GM12801 (cell line): ENCODE data around the gene TGFB2.

Source experiments
- CTCF ChIP-seq: IDR thresholded peaks from one replicate; pipeline ENCODE4 v1.5.1; 2011; ENCODE audit warnings: control low read depth; ENCODE audit not compliant: insufficient read length; ENCODE audit errors: extremely low read depth

TGFB2 gene

GRCh38 chr1:218383051-218383450, 37.9 kb downstream of the TGFB2 start:
- no peak for TF ChIP-seq CTCF

DNA sequence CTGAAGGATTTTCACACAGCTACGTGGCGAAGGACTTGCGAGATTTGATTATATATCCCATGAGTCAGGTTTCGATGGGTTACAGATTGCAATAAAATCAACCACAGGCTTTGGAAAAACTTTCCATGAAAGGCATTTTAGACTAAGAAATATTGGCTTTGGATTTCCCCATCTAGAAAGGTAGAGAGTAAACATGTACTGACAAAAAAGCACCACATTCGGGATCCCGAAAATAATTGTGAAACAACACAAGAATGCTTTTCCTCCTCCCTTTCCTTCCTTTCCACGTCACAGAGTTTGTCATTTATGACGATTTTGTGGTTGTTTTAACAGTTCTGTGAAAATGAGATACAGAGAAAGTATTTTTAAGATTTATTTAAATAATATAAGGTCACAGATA, 38.5 kb downstream of the TGFB2 start:
- no peak for TF ChIP-seq CTCF

DNA sequence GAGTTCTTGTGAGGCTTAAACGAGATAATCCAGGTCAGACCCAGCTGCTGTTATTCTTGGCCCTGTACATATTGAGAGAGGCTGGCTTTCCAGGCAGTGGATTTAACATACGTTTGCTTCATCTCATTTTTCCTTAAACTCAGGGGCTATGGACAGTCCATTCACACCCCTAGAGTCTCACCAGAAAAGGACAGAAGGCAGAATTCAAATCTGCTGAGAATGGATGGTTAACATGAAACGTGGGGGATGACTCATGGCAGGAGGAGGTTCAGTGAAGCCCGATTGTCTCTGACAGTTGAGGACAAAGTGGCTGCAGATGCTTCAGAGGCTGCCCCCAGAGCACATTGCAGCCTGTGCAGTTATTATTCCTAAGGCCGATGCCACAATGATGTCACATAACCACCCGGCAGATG, 39.5 kb downstream of the TGFB2 start:
- no peak for TF ChIP-seq CTCF

DNA sequence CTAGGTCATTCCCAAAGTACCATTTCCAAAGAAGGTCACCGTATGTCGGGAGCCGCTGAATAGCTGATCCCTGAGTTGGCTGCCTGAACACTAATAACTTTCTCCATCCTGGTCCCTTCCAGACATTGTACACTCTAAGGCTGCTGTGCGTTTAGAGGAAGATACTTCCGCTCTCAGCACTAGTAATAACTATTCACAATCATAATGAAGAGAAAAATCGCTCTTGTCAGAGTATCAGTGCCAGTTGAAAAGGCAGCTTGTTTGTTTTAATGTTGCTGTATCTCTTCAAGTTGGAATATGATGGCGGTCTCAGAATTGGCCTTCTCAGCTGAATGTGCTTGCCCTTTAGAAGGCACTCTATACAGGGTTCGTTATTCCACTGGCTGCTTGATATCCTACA, 43.5 kb downstream of the TGFB2 start:
- TF ChIP-seq CTCF: no peak

GRCh38 chr1:218390618-218391017, 45.5 kb downstream of the TGFB2 start:
- no peak for TF ChIP-seq CTCF

DNA sequence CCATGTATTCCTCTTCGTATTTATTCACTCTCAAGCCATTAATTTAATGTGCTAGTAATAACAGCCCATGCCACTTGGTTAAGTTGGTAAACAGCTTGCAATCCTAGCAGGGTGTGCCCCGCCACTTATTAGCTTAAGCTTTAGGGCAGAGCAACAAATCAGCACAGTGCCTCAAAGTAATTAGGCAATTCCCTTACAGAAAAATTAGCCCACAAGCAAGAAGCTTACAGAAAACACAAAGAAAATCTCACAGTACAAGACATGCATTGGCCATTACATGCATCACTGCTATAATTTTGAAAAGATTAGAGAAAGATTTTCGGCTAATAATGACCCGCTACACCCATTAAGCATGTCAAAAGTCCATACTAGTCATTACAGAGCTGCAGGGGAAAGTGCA, 47.6 kb downstream of the TGFB2 start:
- TF ChIP-seq CTCF: no peak

GRCh38 chr1:218394416-218394815, 49.3 kb downstream of the TGFB2 start:
- TF ChIP-seq CTCF: no peak

GRCh38 chr1:218394989-218395388, 49.9 kb downstream of the TGFB2 start:
- TF ChIP-seq CTCF: no peak
